ENCODE data around the gene DIS3L2.
"Not testable (repeated sequence)": the region's sequence is repeated elsewhere in the genome, so short reads cannot be mapped to it uniquely, and the experiment has no call there.

Gene DIS3L2

GRCh38 chr2:232334885-232335205 is 373.3 kb downstream of the DIS3L2 start:
- not testable (repeated sequence) for DNase-seq (ENCODE audit: low spot score)

- not testable (repeated sequence) for DNase-seq (ENCODE audit: low spot score)
Measured at GRCh38 chr2:232335206-232335858, 373.8 kb downstream of the DIS3L2 start.

DNA sequence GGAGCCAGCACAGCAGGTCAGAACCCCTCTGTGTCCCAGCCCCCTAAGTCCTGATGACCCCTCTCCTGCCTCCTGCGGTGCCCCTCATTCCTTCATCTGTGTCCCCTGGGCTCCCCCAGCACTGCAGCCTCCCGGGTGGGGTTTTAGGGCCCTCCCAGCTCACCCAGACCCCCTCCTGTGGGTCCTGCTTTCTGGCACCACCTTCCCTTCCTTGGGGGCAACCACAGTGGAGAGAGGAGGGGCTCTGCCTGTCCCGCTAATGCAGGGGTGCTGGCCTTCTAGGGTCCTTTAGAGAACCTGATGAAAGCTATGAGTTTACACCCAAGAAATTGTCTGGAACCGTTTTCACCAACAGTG is 374.3 kb downstream of the DIS3L2 start:
- no peak for DNase-seq (ENCODE audit: low spot score)

DNA sequence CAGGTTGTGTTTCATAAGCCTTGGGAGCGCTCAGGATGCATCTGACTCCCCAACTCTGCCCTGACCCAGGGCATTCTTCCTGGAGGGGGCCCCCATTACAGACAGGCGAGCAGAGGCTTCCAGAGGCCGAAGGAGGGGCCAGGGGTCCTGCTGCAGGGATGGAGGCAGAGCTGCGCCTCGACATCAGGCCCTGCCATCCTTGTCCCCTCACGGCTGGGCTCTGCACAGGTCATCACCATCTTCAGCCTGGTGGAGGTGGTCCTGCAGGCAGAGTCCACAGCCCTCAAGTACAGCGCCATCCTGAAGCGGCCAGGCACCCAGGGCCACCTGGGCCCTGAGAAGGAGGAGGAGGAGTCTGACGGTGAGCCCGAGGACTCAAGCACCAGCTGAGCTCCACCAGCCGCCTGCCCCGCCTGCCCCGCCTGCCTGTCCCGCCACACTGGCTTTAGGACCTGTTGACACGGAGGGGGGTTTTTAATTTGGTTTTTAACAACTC is 374.8 kb downstream of the DIS3L2 start:
- DNase-seq (ENCODE audit: low spot score): no peak

DNA sequence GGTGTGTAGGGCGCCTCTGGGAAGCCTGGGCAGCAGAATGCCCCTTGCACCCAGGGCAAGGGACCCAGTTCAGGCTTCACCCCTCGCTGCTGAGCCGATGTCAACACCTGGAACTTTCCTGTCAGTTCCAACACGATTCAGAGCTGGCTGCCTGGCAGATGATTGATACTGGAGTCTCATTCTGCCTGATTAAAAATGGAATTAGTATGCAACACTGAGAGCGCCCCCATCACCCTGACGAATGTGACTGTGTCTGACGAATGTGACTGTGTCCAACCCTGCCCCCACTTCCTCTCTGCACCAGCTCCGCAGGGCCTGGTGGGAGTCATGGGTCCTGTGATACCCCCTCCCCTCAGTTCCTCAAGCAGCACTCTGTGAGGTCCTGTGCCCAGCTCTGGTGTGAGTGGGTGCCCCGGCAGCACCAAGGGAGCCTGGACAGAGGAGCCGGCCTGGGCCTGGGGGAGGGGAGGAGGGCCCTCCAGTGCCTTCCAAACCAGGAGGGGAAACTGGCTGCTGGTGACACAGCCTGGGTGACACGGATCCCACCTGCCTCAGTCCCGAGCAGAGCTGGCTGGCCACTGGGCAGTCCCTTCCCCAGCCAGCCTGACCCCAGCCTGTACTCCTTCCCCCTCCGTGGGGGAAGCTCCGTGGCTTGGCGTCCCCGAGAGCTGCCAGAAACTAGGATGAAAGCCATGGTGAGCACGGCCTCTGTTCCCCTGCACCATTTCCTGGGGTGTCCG is 375.6 kb downstream of the DIS3L2 start:
- DNase-seq (ENCODE audit: low spot score): no peak

GRCh38 chr2:232338094-232338758 is 376.7 kb downstream of the DIS3L2 start:
- DNase-seq (ENCODE audit: low spot score): not testable (repeated sequence)

DNA sequence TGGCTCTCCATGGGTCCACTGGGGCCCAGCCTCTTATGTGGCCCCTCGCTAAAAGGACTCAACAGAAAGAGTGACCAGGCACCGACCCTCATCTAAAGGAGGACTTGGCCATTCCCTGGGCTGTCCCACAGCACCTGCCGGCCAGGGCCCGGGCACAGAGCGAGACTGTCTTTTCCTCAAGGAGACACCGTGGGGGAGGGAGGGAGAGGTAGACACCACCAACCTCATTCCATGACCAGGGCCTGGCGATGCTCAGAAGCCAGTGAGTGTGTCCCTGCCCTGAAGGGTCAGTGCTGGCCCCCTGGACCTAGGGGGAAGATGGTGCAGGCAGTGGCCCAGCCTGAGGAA is 377.2 kb downstream of the DIS3L2 start:
- no peak for DNase-seq (ENCODE audit: low spot score)

DNA sequence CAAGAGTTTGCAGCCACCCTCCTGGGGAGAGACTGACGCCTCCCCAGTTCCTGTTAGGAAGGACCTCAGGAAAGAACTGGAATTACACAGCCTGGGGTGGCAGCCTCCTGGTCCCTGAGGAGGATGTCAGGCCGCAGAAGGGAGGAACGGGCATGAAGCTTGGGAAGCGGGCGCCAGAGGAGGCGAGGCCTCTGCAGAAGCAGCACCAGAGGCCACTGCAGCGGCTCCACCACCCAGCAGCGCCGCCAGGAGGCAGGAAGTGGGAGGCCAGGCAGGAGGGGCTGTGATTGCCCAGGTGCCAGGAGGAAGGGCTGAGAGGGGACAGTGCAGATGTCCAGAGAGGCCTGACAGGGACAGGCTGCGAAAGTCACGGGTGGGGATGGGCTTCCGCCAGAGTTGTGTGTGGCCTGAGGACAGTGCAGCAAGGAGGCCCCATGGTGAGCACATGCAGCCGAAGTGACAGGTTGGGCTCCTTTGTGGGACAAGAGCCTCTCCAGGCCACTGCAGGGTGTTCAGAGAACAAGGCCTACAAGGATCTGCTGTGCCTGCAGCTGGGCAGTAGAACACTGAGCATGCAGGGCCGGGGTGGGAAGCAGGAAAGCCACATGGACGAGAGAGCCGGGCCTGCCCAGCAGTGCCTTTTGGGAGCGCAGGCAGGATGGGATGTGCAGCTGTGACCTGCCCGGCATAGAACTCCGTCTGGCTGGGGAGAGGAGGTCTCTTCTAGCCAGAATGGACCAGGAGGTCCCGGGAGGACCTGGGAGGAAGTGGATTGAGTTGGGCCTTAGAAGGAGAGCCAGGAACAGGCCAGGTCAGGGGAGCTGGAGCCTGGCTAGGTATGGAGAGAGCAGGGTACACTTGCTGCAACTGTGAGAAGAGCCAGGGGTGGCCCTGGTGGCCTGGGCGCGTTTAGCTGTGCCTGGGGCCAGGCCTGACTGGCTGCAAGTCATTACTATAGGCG is 377.9 kb downstream of the DIS3L2 start:
- DNase-seq (ENCODE audit: low spot score): no peak

DNA sequence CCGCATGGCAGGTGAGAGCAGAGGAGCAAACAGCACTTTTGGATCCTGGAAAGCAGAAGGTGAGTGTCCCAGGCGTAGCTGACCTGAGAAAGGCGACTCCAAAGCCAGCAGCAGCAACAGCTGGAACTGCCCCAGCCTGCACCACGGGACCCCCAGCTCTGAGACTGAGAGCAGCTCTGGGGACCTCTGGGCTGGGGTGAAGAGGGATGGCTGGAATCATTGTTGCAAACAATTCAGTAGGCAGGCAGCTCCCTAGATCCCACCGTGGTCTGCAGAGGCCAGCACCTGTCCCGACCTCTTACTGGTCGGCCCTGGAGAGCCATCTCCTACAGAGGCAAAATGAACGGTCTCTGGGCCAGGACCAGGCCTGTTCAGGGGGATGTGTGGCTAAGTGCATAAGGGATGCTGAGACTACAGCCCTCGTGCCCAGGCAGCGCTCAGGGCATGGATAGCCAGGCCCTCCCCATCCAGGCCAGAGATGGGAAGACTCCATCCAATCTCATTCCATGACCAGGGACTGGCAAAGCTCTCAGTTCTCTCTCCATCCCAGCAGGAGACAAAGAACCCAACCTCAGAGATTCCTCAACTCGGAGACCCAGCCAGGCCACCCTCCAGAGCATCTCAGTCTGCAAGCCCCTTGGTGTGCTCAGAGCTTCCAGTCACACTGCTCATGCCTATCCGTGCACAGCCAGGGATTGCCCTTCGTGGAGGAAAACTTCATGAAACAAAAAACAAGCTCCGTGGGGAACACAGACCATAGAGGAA is 378.8 kb downstream of the DIS3L2 start:
- no peak for DNase-seq (ENCODE audit: low spot score)

DNA sequence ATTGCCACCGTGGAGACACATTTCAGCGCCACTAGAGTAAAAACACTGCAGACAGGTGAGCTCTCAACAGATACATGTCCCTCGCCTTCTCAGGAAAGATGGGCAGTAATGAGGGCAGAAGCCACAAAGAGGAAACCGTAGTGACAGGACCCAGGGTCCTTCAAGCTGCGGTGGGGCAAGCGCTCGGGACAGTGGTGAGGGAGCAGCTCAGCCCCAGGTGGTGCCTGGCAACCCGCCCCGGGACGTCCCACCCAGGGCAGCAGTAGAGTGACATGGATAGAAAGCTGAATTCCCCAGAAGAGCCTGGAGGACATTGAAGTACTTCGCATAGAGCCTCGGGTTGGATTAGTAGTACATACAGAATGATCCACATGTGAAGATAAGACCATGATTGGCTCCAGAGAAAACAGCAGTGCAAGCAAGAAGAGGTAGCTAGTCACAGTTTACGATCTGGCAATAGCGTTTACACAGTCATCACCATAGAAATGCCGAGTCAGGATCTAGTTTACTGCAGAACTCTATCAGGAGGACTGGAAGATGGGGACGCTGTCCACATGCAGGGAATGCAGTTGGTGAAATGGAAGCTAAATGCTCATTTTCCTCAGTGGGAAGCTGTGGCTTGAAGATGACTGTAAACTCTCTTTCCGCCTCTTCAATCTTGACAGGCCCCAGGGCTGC is 379.7 kb downstream of the DIS3L2 start:
- no peak for DNase-seq (ENCODE audit: low spot score)

DNA sequence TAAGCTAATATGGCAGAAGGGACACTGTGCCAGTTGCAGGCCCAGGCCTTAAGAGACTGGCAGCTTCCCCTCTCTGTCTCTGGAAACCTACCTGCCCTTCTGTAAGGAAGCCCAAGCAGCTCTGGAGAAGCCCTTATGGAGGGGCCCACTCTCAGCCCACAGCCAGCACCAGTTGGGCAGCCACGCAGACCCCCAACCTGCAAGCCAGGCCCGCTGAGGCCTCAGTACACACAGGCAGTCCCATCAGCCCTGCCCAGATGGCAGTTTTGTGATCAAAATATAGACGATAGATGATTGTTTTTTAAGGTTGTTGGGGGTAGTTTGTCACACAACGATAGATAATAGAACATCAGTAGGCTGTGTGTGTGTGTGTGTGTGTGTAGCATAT is 380.2 kb downstream of the DIS3L2 start:
- no peak for DNase-seq (ENCODE audit: low spot score)

DNA sequence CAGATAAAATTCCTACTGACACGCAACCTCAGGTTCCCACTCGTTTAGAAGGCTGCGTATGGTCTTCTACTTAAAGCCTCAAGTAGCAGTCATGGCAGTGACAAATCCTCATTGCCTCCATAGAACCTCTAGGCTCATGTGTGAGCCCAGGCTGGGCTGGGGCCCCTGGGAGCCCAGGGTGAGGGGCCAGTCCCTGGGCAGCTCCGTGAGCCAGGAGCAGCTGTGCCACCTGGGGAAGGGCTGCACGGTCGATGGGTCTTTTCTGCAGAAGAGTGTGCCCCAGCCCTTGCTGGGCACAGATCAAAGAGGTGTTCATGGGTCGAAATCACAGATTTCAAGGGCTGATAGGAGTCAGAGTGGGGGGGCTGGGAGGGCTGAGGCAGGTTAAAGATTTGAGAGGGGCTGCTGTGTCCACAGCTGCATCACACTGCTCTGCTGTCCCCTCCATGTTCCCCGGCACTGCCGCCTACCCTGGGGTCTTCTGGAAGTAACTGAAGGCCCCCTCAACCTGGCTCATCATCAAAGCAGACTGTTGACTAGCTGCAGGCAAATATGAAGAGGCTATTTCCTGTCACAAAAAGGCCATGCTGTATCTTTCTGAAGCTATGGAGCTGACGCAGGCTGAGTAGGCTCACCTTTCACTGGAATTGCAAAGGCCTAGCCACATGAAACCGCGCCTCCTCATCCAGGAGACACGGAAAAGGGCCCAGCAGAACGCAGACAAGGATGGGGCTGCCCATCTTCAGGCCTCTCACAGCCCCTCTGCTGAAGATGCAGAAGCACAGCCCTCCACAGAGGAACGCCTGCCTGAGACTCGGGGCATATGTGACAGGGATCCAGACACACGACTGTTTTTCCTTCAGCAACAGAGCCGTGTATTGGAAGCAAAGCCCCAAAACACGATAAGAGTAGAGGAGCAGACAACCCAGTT is 381.4 kb downstream of the DIS3L2 start:
- DNase-seq (ENCODE audit: low spot score): no peak

DNA sequence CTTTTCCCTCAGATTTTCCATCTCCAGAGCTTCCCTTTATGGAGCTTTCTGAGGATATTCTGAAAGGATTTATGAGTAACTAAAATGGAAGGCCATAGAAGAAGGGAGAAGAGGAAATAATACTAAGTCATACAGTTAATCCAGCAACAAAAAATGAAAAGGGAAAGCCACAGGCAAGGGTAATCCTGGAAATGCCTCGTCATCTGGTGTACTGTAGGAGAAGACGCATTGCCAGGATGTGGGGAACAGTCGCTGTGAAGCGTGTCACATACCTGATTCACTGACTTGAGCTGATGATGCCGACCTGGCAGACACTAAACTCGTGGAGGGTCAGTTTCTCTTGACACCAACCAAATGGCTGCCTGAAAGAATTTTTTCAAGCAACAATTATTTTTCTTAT is 382.3 kb downstream of the DIS3L2 start:
- no peak for DNase-seq (ENCODE audit: low spot score)

DNA sequence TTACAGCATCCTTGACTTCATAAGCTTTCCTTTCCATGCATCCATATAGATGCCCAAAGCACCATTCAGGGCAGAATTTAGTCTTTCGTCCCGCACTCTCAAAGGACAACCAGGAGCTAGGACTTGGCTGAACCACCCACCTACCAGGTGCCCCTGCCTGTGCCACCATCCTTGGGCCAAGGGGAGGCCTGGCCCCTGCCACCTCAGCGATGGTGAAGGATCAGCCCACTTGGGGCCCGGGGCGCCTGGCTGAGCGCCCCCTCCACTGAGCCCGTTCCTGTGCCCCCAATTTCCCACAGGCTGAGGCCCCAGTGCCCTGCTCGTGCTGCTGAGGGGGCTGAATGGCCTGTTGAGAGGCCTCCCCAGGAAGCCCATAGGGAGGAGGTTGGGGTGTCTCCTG is 383.7 kb downstream of the DIS3L2 start:
- DNase-seq (ENCODE audit: low spot score): no peak

DNA sequence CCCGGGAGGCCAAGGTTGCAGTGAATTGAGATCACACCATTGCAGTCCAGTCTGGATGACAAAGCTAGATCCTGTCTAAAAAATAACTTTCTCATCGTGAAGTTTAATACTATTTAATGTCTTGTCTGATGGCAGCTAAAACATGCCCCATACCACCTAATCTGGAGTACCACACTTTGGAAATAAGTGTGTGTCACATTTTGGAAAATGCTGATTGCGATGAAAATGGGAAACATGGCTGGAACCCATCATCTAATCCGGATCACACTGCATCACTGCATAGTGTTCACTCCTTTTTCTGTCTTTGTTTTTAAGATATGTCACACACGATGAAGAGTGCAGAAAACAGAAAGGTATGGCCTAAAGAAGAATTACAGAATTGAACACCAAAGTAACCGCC is 385.9 kb downstream of the DIS3L2 start:
- no peak for DNase-seq (ENCODE audit: low spot score)

DNA sequence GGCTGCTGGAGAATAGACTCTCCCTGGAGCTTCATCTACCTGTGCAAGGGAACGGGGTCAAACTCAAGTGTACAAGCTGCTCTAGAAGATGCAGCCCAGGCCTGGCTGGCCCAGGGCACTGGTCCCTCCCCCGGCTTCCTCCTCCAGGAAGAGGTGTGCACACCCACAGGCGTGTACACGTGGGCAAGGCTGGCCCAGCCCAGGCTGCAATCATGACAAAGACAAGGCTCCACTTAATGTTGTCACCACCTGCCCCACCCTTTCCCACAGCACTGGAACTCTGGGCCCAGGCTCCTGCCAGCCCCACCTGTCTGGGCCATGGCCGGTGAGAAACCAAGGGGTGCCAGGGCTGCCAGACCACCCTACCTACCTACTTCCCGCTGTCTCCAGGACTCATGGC is 387.4 kb downstream of the DIS3L2 start:
- no peak for DNase-seq (ENCODE audit: low spot score)

DNA sequence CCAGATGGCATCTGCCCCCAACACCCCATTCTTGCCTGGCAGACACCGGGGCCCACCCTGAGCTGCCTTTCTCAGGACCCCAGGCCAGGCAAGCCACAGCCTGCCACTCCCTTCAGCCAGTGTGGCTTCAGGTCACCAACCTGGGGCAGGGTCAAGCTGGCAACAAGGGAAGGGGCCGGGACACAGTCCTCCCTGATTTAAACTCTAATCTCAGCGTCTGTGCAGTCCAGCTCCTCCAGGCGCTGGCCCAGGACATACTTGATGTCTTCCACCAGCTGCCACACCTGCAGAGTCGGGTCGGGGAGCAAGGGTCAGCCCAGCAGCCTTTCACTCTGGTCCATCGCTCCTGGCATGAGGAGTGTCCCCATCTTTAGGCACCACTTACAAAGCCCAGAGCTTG is 388.0 kb downstream of the DIS3L2 start:
- no peak for DNase-seq (ENCODE audit: low spot score)

GRCh38 chr2:232349946-232350635 is 388.6 kb downstream of the DIS3L2 start:
- DNase-seq (ENCODE audit: low spot score): no peak
